HG03060 (cell line): ENCODE results near the gene STAG2.
"Not testable (repeated sequence)": the region's sequence is repeated elsewhere in the genome, so short reads cannot be mapped to it uniquely, and the experiment has no call there.

Experiments used
- ATAC-seq: cut with Tn5 transposase; IDR thresholded peaks from one replicate; pipeline ENCODE4 v1.9.1; 2021; ENCODE audit warnings: low read depth, moderate number of reproducible peaks; ENCODE audit not compliant: unreplicated experiment

STAG2 gene

GRCh38 chrX:124030520-124030919 lies 69.0 kb downstream of the STAG2 start:
- peak; percentile 80 for ATAC-seq

DNA sequence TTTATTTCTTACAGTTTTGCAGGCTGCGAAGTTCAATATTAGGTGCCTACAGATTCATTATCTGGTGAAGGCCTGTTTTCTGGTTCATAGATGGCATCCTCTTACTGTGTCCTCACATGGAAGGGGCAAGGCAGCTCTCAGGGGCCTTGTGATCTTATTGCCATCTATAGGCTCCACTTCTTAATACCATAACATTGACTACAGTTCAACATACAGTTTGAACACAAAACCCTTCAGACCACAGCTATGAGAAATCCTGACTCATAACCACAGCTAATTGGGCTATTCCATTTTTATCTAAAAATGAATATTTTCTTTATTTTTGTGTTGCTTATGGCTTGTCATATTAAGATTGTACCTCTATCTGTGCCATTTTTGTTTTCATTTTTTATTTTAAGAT lies 72.3 kb downstream of the STAG2 start:
- no peak for ATAC-seq

DNA sequence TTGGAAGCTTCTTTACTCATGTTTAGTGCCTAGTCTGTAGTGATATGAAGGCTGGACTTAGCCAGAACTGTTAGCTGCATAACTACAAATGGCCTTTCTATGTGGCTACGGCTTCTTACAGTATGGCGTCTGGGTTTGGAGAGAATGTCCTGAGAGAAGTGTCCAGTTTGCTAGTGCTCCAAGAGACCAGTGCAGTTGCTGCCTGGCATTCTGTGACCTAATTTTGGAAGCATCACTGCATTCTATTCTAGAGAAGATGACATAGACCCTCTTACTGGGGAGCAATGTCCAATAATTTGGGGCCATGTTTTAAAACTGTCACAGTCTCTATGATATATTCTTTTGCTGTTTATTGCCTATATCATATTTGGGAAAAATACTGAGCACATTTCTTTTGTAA lies 74.2 kb downstream of the STAG2 start:
- no peak for ATAC-seq

DNA sequence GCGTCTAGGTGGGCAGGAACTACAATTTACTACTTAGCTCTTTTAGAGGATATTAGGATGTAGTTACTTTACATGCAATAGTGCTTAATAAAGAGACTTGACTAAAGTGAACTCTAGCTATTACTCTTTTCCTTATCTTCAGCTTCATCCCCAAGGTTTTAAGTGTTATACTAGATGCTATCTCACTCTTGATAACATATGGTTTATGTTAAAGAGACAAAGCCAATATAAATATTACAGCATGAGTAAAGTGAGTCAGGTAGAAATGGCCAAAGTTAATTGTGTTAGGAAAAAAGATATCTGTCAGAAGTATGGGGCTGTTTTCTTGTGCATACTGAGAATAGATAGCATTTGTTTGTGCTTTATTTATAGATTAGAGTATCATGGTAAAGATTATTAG lies 80.5 kb downstream of the STAG2 start:
- no peak for ATAC-seq

DNA sequence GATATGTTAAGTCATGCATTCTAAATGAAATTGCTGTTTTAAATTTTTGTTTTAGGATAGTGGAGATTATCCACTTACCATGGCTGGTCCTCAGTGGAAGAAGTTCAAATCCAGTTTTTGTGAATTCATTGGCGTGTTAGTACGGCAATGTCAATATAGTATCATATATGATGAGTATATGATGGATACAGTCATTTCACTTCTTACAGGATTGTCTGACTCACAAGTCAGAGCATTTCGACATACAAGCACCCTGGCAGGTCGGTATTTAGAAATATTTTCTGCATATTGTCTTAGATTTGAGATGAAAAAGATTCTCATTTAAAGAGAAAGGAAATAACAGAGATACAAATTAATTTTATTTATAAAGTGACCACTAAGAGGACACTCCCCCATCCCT lies 83.6 kb downstream of the STAG2 start:
- no peak for ATAC-seq

- ATAC-seq: not testable (repeated sequence)
These were observed 122.9 kb downstream of the STAG2 start for GRCh38 chrX:124084417-124084816.

DNA sequence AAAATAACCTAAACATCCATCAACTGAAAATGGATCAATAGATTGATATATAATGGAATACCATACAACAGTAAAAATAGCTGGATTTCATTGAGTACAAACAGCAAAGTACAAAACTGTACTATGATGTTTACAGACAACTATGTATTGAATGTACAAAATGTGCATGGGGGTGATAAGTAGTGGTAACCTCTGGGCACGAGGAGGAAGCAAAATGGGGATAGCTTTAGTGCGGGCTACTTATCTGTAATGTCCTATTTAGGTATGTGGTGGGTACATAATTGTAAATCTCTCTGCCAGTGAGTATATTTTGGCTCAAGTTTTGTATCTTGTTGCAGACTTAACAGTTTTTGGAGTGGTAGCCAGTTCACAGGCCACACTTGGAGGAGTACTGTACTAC lies 123.6 kb downstream of the STAG2 start:
- ATAC-seq: no peak

DNA sequence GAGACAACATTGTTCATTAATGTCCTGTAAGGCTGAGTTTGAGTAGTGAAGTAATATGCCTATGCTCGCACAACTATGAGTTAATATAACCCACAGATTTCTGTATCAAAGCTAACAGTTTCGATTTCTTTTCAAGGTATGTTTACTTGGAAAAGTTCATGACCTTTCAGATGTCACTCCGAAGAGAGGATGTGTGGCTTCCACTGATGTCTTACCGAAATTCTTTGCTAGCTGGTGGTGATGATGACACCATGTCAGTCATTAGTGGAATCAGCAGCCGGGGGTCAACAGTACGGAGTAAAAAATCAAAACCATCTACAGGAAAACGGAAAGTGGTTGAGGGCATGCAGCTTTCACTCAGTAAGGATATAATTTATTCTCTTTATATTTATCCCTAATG lies 124.9 kb downstream of the STAG2 start:
- no peak for ATAC-seq

DNA sequence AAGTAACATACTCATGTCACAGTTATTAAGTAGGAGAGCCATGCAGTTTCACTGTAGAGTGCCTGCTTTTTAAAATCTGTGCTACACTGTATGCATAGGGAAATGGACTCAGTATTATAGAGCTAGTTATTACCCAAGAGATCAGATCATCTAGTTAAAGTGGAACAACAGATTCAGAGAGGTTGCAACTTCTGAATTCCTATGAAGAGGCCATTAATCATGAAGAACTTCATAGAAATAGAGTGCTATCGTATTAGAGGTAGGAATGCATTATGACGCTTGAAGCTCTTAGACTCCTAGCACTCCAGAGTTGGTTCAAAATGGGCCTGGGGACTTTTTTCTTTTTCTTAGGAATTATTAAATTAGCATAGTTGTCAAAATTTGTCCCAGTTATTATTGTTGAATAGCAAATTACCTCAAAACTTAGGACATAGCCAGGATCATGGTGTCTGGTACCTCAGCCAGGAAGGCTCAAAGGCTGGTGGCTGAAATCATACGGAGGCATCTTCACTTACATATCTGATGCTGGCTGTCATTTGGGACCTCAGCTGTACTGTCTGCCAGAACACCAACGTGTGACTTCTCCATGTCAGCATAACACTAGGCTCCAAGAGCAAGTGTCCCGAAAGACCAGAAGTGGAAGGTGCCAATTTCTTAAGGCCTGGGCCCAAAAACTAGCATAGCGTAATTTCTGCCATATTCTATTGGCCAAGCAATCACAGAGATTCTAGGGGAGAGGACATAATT lies 125.7 kb downstream of the STAG2 start:
- no peak for ATAC-seq

GRCh38 chrX:124093222-124093621 lies 131.7 kb downstream of the STAG2 start:
- ATAC-seq: no peak

DNA sequence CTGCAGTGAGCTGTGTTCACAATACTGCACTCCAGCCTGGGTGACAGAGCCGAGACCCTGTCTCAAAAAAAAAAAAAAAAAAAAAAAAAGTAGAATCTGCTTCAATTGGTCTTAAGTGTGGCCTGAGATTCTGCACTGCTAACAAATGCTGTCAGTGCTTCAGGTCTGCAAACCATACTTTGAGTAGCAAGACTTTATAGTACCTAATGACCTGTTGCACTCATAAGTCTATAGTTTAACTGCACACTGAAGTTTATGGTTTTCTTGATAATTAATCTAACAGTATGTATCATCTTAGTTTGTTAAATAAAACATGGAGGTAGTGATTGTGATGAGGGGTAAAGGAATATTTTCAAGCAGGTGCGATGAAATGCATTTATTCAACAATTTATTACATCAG lies 135.6 kb downstream of the STAG2 start:
- ATAC-seq: no peak

- no peak for ATAC-seq
These were observed 136.6 kb downstream of the STAG2 start for GRCh38 chrX:124098089-124098488.

GRCh38 chrX:124103966-124104365 lies 142.5 kb downstream of the STAG2 start:
- ATAC-seq: no peak

GRCh38 chrX:124104512-124104911 lies 143.0 kb downstream of the STAG2 start:
- not testable (repeated sequence) for ATAC-seq

GRCh38 chrX:124113621-124114600 lies 152.4 kb downstream of the STAG2 start:
- no peak for ATAC-seq

- no peak for ATAC-seq
These were observed 155.8 kb downstream of the STAG2 start for GRCh38 chrX:124117325-124117724.

DNA sequence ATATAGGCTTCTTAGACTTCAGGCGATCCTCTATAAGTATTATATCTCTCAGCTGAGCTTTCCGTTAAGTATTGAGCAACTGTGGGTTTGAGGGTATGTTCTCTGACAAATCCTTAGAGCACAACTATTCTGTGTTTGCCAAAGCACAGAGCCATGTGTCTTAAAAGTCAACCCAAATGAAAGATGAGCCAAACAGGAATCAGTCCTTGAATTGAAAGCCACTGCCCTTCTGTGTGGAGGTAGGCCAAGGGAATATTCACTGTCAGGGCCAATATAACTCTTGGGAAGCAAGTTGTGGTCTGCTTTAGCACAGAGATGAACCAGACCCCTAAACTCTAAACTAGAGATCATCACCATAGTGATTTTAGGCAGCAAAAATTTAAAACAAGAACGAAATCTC lies 164.0 kb downstream of the STAG2 start:
- no peak for ATAC-seq

GRCh38 chrX:124127496-124127895 lies 166.0 kb downstream of the STAG2 start:
- ATAC-seq: no peak

DNA sequence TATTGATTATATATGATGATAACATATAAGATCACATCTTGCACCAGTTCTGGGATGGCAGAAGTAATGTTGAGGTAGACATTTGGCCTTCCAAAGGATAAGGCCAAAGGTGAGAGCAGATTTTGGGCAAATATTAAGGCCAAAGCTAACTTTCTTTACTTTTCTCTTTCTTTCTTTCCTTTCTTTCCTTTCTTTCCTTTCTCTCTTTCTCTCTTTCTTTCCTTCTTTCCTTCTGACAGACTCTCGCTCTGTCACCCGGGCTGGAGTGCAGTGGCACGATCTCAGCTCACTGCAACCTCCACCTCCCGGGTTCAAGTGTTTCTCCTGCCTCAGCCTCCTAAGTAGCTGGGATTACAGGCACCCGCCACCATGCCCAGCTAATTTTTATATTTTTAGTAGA lies 170.9 kb downstream of the STAG2 start:
- not testable (repeated sequence) for ATAC-seq

GRCh38 chrX:124145749-124146148 lies 184.2 kb downstream of the STAG2 start:
- no peak for ATAC-seq

GRCh38 chrX:124151195-124151594 lies 189.7 kb downstream of the STAG2 start:
- ATAC-seq: no peak
